K562 (cell line): Measurements from ENCODE around the gene CPSF2. TPM values are rescaled to one million over a fixed set of nuclear protein-coding genes. Genes with fewer than 3 reads are reported as not detected.

Source experiments
- ESRRA ChIP-seq: fragments of 450-650 bp; IDR thresholded peaks from 2 replicates; pipeline ENCODE4 v1.6.1; 2014; ENCODE audit warnings: low read depth, mild to moderate bottlenecking, moderate library complexity, borderline replicate concordance
- MECOM ChIP-seq: fragments of 250-450 bp; sonication (Bioruptor Pico); IDR thresholded peaks from 2 replicates; pipeline ENCODE4 v1.8.0; 2022; ENCODE audit warnings: inconsistent platforms
- MYNN ChIP-seq, 2 experiments: sonication (generic); formaldehyde crosslinking in 1 of 2; IDR thresholded peaks; 2 replicates each; pipeline versions ENCODE4 v1.5.0 to v1.6.1; 2016 to 2020; ENCODE audit warnings: antibody characterized with exemption in 1 of 2, missing genetic modification reagents in 1 of 2
- POLR3A ChIP-seq: IDR thresholded peaks from 2 replicates; pipeline ENCODE4 v1.6.1; 2011; ENCODE audit warnings: borderline replicate concordance, mild to moderate bottlenecking, moderate library complexity; ENCODE audit not compliant: insufficient read length, insufficient read depth; ENCODE audit errors: extremely low read depth
- RNF2 ChIP-seq: sonication (generic); IDR thresholded peaks from 2 replicates; pipeline ENCODE4 v1.6.1; 2016
- YBX1 ChIP-seq: fragments of 450-650 bp; IDR thresholded peaks from 2 replicates; pipeline ENCODE4 v1.7.1; 2016; ENCODE audit warnings: mild to moderate bottlenecking
- ZFPM2 ChIP-seq: fragments of 250-450 bp; sonication (Bioruptor Pico); IDR thresholded peaks from 2 replicates; pipeline ENCODE4 v1.5.1; 2022; ENCODE audit warnings: mild to moderate bottlenecking
- ZNF224 ChIP-seq: sonication (generic); formaldehyde crosslinking; IDR thresholded peaks from 2 replicates; pipeline ENCODE4 v1.8.0; 2022; ENCODE audit warnings: mild to moderate bottlenecking, missing genetic modification reagents
- ZNF57 ChIP-seq: fragments of 450-650 bp; formaldehyde crosslinking; IDR thresholded peaks from 2 replicates; pipeline ENCODE4 v1.4.0; 2020; ENCODE audit warnings: mild to moderate bottlenecking, moderate library complexity
- polyA plus RNA-seq, 8 experiments: library from polyadenylated mRNA; depleted of rRNA in 4 of 8; stranded (reverse) in 5 of 8; unstranded in 3 of 8; fragments of >200 nt; fragmentation: Nextera tagmentation in 2 of 8; fragmentation: Illumina TruSeq in 1 of 8; extraction: Ambion mirVana in 2 of 8; extraction: Trizol in 1 of 8; gene quantifications; 2 replicates each; pipeline versions ENCODE4 v1.2.1 to v1.2.3, GENCODE V29; 2011 to 2014; ENCODE audit warnings: inconsistent platforms in 1 of 8, missing spikeins in 1 of 8
- total RNA-seq, 7 experiments: library from RNA; depleted of rRNA in 6 of 7; stranded (reverse); fragments of >200 nt in 6 of 7; fragmentation: Illumina TruSeq in 2 of 7; extraction: Trizol in 2 of 7; gene quantifications; 2 replicates each; pipeline versions ENCODE4 v1.2.1 to v1.2.3, GENCODE V29; 2011 to 2021; ENCODE audit warnings: low replicate concordance in 1 of 7
- TF ChIP-seq, protein P1 (sequence below): sonication (generic); formaldehyde crosslinking; IDR thresholded peaks from 2 replicates; pipeline ENCODE4 v1.8.1; 2023; ENCODE audit warnings: missing genetic modification reagents, mild to moderate bottlenecking, borderline replicate concordance

The CPSF2 gene
- total and polyA plus RNA-seq, 9 of the 15 experiments (the other 6 are each of a cell fraction or from before 2014, with no cell fraction given), result 20.8 to 71.3 (median 49.0) TPM

GRCh38 chr14:92122761-92123160 is 992 bp downstream of the CPSF2 start (continued):
- TF ChIP-seq, protein P1, sequence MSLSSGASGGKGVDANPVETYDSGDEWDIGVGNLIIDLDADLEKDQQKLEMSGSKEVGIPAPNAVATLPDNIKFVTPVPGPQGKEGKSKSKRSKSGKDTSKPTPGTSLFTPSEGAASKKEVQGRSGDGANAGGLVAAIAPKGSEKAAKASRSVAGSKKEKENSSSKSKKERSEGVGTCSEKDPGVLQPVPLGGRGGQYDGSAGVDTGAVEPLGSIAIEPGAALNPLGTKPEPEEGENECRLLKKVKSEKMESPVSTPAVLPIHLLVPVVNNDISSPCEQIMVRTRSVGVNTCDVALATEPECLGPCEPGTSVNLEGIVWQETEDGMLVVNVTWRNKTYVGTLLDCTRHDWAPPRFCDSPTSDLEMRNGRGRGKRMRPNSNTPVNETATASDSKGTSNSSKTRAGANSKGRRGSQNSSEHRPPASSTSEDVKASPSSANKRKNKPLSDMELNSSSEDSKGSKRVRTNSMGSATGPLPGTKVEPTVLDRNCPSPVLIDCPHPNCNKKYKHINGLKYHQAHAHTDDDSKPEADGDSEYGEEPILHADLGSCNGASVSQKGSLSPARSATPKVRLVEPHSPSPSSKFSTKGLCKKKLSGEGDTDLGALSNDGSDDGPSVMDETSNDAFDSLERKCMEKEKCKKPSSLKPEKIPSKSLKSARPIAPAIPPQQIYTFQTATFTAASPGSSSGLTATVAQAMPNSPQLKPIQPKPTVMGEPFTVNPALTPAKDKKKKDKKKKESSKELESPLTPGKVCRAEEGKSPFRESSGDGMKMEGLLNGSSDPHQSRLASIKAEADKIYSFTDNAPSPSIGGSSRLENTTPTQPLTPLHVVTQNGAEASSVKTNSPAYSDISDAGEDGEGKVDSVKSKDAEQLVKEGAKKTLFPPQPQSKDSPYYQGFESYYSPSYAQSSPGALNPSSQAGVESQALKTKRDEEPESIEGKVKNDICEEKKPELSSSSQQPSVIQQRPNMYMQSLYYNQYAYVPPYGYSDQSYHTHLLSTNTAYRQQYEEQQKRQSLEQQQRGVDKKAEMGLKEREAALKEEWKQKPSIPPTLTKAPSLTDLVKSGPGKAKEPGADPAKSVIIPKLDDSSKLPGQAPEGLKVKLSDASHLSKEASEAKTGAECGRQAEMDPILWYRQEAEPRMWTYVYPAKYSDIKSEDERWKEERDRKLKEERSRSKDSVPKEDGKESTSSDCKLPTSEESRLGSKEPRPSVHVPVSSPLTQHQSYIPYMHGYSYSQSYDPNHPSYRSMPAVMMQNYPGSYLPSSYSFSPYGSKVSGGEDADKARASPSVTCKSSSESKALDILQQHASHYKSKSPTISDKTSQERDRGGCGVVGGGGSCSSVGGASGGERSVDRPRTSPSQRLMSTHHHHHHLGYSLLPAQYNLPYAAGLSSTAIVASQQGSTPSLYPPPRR (CRISPR knock-in tag), result no peak
- no peak for TF ChIP-seq YBX1
- TF ChIP-seq MECOM (CRISPR knock-in tag), result no peak
- TF ChIP-seq RNF2, result no peak
- TF ChIP-seq ZFPM2, result no peak
- no peak for TF ChIP-seq ZNF57 (CRISPR knock-in tag)
- no peak for TF ChIP-seq MYNN (IDR thresholded peaks at IDR 0.05)
- TF ChIP-seq MYNN (CRISPR knock-in tag; IDR thresholded peaks at IDR 0.05), result no peak
- TF ChIP-seq ESRRA, result no peak
- no peak for TF ChIP-seq ZNF224 (CRISPR knock-in tag)
- no peak for TF ChIP-seq POLR3A
